Activated CD4-positive, alpha-beta T cell treated with anti-CD3 and anti-CD28 coated beads, Interleukin-2, amount 50 U/mL, for 1 hour (primary cell): ENCODE results near the gene POU2F1.
A peak's percentile ranks its signal among the peaks of the same experiment; 100 is the strongest.
"Not testable (repeated sequence)": the region's sequence is repeated elsewhere in the genome, so short reads cannot be mapped to it uniquely, and the experiment has no call there.

ENCODE experiments used
- DNase-seq: peaks from one replicate; pipeline ENCODE4 v3.0.0-alpha.2; 2020

The POU2F1 gene

GRCh38 chr1:167206166-167206835 lies 14.4 kb upstream of the POU2F1 start:
- no peak for DNase-seq

- DNase-seq = no peak
Measured at GRCh38 chr1:167207940-167208623, 12.6 kb upstream of the POU2F1 start.

- no peak for DNase-seq
Measured at GRCh38 chr1:167208624-167208976, 12.1 kb upstream of the POU2F1 start.

GRCh38 chr1:167209044-167209443 lies 11.6 kb upstream of the POU2F1 start:
- no peak for DNase-seq

GRCh38 chr1:167210966-167211674 lies 9.6 kb upstream of the POU2F1 start:
- DNase-seq = no peak

GRCh38 chr1:167212025-167212424 lies 8.7 kb upstream of the POU2F1 start:
- no peak for DNase-seq

GRCh38 chr1:167216809-167217208 lies 3.9 kb upstream of the POU2F1 start:
- DNase-seq = no peak

- no peak for DNase-seq
Measured at GRCh38 chr1:167219194-167219593, 1.5 kb upstream of the POU2F1 start.

GRCh38 chr1:167219646-167220536 lies 795 bp upstream of the POU2F1 start:
- DNase-seq = peak; percentile 91

GRCh38 chr1:167221126-167221737 lies 546 bp downstream of the POU2F1 start:
- peak; percentile 24 for DNase-seq

- DNase-seq = peak; percentile 45
Measured at GRCh38 chr1:167221738-167222610, 1.3 kb downstream of the POU2F1 start.

GRCh38 chr1:167223144-167224103 lies 2.7 kb downstream of the POU2F1 start:
- no peak for DNase-seq

GRCh38 chr1:167224734-167225235 lies 4.1 kb downstream of the POU2F1 start:
- DNase-seq = not testable (repeated sequence)

- DNase-seq = no peak
Measured at GRCh38 chr1:167225920-167226319, 5.2 kb downstream of the POU2F1 start.

- DNase-seq = no peak
Measured at GRCh38 chr1:167227934-167228378, 7.3 kb downstream of the POU2F1 start.

GRCh38 chr1:167229719-167230385 lies 9.2 kb downstream of the POU2F1 start:
- DNase-seq = no peak

GRCh38 chr1:167230437-167230836 lies 9.8 kb downstream of the POU2F1 start:
- DNase-seq = no peak

- no peak for DNase-seq
Measured at GRCh38 chr1:167231873-167232450, 11.3 kb downstream of the POU2F1 start.

- DNase-seq = no peak
Measured at GRCh38 chr1:167232801-167233200, 12.1 kb downstream of the POU2F1 start.
